ENCODE data around the gene CCDC34.

CCDC34 gene

DNA sequence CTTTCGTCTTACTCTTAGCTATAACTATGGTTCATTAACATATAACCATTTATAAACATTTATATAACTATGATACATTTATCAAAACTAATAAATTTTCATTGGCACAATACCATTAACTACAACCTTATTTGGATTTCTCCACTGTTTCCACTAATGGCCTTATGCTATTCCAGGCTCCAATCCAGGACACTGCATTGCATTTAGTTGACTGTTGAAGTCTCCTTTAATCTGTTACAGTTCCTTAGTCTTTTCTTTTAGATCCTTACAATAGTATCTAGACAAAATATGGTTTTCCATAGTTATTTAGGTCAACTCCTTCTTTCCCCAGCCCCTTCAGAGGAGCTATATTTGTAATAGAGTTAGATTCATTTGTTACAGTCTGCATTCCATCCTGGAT lies 47.2 kb downstream of the CCDC34 start:
- DNase-seq, result no peak

DNA sequence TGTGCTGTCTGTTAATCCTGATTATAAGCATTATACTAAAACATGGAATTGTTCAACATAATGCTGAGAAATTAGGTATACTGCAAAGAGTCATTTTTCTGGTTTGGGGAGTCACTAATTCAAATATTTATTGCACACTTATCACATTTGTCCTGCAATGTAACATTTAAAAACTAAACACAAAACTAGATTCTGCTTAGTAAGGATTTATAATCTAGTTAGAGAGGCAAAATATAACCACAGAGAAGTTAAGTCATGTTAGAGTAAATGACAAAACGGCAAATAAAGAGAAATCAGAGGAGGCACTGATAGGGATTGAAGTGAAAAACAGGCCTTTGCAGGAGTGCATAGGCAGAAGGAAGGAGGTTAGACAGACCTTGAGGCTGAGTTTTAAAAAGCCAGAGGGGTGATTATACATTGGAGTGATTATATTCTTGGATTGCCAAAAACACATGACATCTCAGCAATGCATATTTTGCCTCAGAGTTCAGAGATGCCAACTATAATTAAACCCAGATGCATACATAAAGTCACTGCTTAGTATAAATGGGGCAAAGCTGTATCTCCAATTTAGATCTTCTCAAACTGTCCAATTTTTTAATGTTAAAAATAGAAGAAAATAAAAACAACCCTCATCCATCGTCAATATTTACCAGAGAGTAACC lies 49.7 kb downstream of the CCDC34 start:
- DNase-seq, result no peak

DNA sequence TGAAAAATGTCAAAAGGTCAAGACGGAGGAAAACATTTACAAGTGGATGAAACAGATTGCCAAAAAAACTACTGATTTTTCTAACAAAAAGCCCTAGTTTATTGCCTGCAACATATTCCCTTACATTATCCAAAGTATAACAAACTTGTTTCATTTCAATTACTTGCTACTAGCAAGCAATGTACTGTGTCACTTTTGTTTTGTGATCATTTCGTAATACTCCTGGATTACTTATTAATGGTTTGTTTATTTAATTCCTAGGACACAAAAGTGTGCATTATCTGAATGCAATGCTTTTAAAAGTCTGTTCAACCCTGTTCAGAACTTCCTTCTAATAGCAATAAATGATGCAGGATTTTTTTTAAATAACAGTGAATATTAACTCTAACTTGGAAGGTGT lies 50.9 kb downstream of the CCDC34 start:
- DNase-seq, result no peak

DNA sequence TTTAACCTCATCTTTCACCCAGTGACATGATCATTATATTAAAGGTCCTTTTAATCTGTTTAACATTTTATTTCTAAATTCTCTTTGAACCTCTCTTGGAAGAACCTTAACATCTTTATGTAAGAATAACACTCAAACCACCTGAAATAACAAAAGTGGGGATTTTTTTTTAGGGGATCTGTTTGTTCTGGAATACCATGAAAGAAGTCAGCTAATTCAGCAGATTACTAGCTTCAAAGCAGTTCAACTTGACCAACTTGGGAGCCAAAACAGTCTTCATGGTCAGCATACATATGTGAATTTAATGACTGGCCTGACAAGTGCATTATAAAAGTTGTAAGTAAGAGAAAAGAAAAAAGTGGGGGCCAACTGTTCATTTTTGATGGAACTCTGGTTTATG lies 52.3 kb downstream of the CCDC34 start:
- DNase-seq, result no peak

DNA sequence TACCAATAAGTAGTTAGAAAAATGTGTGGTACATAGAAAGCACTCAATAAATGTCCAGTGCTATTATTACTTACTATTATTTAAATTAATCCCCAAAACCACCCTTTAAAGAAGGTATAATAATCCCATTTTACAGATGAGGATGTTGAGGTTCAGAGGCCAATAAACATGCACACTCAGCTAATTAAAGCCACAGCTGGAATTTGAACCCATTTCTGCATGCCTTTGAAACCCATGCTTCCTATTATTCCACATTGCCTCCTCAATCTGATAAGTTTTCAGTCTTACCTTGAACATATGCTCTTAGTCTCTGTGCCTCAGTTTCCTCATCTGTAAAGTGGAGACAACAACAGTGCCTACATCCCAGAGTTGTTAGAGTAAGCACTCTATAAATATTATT lies 52.8 kb downstream of the CCDC34 start:
- DNase-seq, result no peak

DNA sequence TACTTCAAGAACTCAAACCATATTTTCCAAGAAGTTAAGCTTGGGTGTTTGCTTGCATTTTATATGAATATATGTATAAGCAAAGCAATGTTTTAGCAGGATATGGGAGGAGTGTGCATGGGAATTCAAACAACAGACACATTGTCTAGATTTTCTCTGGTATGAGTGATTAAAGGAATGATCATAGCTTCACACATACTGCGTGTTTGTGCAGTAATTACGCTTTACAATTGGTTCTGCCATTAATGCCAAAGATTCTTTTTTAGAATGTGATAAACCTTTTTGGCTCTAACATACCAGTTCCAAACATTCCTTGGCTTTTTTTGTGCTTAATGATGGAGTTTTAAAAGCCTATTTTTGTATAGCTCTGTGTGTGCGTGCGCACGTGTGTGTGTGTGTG lies 54.0 kb downstream of the CCDC34 start:
- no peak for DNase-seq

DNA sequence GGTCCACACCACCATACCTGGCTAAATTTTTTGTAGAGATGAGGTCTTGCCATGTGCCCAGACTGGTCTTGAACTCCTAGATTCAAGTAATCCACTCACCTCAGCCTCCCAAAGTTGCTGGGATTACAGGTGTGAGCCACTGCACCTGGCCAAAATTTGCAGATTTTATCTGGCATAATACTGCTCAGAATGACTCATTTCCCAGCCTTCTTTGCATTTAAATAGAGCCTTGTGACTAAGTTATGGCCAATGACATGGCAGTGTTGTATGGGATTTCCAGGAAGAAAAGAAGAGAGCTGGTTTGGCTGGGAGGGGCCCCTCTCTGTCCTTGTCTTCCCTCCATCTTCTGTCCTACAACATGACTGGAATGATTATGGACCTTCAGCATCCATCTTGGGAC lies 55.8 kb downstream of the CCDC34 start:
- DNase-seq, result no peak

DNA sequence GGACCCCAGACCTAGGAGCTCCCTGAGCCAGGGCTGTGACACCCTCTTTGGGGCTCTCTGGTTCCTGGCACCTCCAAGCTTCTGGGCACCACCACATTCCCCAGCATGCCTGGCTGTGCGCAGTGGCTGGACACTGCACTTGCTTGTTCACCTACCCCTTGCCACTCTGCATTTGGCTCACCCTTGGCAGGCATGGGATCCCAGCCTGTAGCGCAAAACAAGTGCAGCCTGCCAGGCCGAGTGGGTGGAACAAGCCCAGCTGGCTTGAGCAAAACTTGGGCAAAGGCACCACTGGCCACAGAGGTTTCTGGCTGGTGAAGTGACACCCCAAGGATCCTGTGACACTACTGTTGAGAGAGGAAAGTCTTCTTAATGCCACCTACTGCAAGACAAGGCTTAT lies 57.3 kb downstream of the CCDC34 start:
- DNase-seq, result no peak

DNA sequence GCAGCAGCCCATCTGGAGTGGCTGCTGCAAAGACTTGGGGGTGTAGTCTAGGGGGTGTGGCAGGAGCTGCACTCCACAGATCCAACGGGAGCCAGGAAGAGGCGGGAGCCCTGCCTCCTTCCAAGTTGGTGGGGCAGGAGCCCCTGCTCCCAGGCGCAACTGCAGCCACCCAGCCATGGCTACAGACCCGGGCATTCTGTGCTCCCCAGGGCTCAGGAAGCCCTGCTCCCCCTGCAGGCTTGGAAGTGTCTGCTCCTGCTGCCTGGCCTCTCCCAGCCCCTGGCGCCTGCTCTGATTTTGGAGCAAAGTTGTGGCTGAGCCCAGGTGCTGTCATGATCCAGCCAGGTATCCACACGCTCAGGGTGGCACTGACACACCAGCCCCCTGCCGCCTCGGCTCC lies 58.5 kb downstream of the CCDC34 start:
- DNase-seq, result no peak

DNA sequence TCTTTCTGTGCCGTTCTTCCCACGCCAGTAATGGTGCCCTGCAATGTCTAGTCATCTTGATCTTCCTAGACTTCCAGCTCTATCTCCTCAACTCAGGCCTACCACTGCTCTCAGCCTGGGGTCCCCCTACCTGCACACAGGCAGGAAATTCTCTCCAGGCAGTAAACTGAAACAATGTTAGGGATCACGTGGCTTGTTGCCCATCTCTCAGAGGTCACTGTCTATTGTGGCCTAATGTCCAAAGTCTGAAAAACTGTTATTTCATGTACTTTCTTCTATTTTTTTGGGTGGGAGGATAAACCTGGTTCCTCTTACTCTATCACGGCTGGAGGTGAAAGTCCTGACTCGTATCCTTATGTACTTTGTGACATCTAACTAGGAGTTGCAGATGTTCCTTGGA lies 59.1 kb downstream of the CCDC34 start:
- DNase-seq, result no peak

DNA sequence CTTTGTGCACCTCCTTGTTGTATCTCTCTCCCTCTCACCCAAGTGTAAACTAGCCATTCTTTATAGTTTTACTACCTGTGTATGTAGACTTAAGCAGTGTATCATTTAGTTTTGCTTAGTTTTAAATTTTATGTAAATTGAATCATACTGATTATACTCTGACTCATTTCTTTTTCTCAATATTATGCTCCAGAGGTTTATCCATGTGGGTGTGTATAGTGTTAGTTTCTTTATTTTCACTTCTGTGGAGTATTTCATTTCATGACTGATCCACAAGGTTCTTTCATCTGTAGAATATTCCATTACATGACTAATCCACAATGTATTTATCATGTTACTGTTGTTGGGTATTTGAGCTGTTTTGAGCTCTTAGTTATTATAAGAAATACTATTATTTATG lies 62.0 kb downstream of the CCDC34 start:
- DNase-seq, result no peak

DNA sequence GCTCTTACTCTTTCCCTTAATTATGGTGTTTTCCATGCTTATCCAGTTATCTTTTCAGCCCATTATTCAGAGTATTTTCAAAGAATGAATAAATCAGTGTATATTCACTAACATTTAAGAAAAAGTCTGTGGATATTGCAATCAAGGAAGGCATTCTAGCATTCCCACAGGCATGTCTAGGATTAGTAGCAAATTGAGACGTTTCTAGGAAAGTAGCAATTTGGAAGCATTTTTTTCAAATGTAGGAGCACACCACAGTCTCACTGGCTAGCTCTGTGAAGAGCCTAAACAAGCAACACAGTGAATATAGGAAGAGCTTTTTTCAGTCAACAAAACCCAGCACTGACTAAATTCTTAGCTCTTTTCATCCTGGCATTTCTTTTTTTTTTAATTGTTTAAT lies 65.4 kb downstream of the CCDC34 start:
- DNase-seq, result no peak

DNA sequence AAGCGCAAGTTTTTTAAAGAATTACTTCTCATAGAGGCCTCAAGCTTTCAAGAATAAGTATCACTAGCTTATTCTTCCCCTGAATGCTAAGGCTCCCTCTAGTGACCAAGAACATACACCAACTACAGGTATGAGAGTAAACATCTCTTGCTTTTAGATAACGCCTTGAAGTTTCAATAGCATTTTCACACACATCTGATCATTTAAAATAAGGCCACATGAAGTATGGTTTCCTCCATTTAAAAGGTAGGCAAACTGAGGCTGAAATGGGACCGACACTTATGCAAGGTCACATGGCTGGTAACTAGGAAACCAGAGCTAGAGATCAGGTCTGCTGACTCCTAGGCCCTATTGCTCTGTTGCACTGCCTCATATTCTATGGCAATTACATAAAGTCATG lies 66.5 kb downstream of the CCDC34 start:
- DNase-seq, result no peak

DNA sequence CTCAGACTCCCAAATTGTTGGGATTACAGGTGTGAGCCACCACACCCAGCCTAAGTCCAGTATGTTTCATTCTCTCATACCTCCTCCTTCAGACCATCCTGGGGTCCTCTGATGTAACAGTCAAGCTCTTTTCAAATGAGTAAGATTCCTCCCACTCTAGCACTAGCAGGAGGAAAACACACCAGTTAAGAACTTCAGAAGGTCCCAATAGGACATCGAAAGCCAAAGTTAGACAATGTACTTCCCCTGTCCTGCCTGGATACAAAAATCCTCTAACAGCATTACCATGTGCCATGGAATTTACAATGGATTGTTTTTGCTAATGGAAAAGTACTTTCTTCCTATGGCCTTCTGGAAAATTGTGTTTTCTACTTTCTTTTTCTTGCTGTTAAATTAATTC lies 67.1 kb downstream of the CCDC34 start:
- no peak for DNase-seq

DNA sequence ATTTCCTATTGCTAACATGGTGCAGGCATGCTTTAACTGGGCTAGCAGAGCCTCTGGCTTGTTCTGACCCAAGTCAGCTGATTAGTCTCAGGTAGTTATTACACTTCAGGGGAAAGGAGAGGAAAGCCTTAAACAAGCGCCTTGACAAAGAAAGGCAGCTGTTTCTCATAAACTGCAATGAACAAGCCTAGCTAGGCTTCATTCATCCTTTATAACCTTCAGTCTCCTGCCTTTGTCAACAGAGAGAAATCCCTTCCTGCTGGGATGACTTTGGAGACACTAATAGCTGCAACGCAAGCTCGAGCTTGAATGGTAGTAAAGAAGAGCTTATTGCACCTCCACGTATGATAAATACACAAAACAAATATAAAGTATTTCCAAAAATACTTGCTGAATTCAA lies 68.4 kb downstream of the CCDC34 start:
- no peak for DNase-seq

DNA sequence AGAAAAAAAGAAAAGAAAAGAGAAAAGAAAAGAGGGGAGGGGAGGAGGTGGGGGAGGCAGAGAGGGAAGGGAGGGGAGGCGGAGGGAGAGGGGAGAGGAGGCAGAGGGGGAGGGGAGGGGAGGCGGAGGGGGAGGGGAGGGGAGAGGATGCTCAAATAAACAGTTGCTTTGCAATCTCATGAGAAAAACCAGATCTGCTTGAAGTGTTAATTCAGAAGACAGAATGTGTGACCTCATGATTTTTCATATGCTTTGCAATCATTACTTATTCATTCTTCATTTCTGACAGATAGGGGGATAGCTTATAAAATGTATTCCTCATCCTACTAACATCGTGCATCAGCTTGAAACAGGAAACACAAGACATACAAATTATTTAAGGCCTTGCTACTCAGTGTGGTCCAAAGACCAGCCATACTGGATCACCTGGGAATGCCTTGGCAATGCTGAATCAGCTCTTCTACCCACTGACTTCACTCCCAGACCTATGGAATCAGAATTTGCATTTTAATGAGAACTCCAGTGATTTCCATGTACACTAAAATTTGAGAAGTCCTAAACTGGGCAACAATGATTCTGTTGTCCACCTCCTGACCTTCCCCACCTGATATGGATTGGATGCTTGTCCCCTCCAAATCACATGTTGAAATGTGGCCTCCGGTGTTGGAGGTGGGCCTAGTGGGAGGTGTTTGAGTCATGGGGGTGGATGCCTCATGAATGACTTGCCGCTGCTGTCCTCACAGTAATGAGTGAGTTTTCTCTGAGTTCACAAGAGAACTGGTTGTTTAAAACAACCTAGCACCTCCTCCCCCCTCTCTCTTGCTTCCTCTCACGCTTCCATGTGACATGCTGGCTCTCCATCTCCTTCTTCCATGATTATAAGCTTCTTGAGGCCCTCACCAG lies 69.2 kb downstream of the CCDC34 start:
- DNase-seq, result no peak

DNA sequence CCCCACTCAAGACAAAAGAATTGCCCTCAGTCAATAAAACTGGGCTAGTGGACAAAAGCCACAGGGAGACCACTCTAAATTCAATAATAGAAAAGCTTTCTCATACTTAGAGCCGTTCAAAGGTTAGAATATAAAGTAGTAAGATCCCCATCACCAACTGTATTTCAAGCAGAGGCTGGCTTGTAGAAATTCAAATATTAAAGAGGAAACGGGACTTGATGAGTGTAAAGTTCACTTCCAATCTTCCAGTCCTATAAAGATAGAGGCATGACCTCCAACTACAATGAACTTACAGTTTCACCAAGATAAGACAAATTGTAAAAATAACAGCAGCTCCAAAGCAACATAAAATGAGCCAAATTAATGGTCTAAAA lies 70.4 kb downstream of the CCDC34 start:
- no peak for DNase-seq

DNA sequence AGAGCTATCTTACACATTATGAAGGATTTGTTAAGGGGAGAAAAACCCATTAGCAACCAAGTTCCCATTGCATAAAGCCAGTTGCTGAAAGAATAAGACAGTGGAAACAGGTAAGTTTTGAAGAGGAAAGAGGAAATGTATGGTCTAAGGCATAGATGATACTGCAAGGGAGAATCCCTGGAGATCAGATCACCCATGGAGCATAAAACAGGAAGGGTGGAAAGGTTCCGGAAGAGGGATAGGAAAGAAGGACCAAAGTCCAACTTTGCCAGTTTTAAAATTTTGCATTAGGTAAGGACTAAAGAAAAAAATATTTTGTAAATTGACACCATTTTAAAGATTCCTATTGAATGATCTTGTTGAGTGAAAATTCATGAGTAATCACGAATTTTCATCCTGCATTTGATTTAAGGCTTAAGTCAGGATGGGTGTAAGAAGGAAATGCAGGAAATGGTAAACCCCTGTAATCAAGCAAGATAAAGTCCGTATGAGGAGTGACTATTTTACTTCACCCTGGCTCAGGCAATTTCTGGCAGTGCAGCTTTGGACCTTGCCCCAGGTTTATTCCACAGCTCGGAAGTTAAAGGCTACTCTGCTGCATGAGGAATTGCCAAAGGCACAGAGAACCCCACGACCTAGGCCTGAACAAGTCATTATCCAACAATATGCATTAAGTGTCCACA lies 70.9 kb downstream of the CCDC34 start:
- no peak for DNase-seq

DNA sequence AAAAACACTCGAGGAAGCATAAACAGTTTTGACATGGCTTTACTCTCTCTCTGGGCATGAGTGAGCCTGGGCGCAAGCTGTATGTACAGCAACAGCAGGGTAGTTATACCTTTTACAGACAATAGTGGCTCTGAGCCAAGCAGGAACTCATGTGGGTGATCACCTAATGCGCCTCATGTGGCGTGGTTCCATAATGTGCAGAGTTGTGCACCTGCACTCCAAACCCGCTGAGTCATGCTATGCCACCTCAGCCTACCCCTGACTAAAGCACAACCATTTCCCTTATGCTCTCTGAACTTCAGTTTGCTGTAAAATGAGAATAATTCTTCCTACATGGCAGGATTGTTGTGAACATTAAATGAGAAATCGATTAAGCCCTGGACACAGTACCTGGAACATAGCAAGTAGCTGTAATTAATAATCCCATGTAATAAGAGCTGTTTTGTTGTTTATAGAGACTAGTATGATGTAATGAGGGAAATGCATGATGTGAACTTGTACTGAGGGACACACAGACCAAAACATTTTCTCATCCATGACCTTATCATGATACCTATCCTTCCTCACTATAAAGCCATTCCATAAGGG lies 71.6 kb downstream of the CCDC34 start:
- DNase-seq, result no peak

DNA sequence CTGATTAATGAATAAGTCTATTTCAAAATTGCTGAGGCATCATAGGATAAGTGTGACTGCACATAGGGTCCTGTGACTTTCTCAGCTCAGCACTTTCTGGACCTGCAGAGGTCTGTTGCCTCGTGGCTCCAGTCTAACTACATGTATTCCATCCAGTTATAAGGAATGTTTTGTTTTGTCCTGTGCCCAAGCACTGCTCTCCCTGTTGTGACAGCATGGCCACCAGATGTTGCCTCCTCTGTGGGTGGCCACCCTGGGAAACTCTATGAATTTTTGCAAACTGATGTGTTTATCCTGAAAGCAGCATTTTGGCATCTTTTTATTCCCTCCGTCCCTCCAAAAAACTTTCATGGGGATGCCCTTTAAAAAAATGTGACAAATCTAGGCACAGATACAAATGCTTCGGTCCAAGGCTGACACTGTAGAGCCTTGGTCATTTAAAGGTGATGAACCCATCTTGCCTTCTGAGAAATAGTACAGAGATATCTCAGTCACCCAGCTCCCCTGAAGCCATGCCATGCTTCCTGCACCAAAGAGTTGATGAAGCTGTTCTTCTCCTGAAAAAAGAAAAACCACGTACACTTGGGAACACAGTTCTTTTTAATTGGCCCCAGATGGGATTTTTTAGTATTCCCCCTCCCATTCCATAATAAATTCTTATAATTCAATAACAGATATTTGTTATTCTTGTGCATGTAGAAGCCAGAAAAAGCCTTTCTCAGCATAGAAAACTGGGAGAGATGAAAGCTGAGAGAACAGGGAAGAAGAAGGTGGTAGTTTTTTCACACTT lies 72.6 kb downstream of the CCDC34 start:
- no peak for DNase-seq

Data from activated effector memory CD4-positive, alpha-beta T cell treated with anti-CD3 and anti-CD28 coated beads, Interleukin-2, amount 50 U/mL, for 16 hours (primary cell).